Stimulated activated CD8-positive, alpha-beta memory T cell treated with anti-CD3 and anti-CD28 coated beads, Interleukin-7, amount 100 ng/mL, for 24 hours (primary cell): ENCODE data around the gene BRICD5.

Source experiments
- DNase-seq: peaks from one replicate; pipeline ENCODE4 v3.0.0-alpha.2; 2020; ENCODE audit warnings: low read depth

The BRICD5 gene

DNA sequence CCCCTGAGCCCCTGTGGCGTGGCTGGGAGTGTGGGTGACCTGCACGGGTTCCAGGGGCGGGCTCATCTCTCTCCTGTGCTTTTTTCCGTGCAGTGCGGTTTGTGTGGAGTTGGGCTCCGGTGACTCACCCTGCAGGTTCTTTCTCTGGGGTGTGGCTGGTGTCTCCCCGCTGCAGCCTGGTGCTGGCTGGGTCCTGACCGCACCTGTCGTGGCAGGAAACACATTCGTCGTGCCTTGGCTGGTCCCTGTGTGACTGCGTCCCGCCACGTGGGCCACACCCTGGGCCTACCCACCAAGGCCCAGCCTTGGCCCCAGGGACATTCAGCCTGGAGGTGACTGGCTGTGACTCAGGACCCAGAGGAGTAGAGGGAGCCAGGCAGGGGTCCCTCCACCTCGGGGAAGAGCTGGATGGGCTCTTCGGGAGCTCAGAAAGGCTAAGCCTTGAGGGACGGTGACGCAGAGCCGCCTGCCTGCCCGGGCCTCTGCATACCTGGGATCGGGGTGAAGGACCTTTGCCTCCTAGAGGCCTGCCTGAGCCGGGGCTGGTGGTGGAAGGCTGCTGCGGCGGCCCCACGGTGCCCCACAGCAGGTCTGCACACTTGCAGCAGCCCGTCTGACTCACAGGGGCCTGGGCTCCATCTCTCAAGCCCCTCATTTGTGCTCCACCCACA is 47.3 kb downstream of the BRICD5 start:
- DNase-seq = no peak

GRCh38 chr16:2162676-2163118 is 48.0 kb downstream of the BRICD5 start:
- DNase-seq = no peak

DNA sequence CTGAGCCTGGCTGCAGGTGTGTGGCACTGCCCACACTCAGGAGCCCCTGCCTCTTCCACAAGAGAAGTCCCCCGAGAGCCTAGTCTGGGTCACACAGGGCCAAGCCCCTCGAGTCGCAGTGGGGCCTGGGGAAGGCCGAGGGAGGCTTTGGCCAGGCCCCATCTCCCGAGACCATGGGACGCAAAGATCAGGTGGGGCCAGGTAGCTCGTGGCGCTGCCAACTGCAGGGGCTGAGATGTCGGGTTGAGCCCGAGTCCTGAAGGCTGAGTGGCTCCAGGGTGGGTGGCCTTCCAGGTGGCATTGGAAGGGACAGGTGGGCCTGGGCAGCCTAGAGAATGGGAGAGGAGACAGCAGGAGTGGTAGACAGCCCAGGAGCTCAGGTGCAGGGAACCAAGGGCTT is 48.8 kb downstream of the BRICD5 start:
- no peak for DNase-seq

GRCh38 chr16:2160915-2161551 is 49.6 kb downstream of the BRICD5 start:
- no peak for DNase-seq
